PC-9 (cell line): ENCODE results near the gene UTP15. TPM values are rescaled to one million over a fixed set of nuclear protein-coding genes. Genes with fewer than 3 reads are reported as not detected.
A peak's percentile ranks its signal among the peaks of the same experiment; 100 is the strongest.

ENCODE experiments used
- BruUV-seq: library from RNA; stranded (reverse); fragments of 400-500 nt; replicated peaks from 2 replicates; lab custom pipeline; 2021; lab: Mats Ljungman, UMichigan
- CTCF ChIA-PET: fragments of 300-600 bp; sonication (Branson Sonifier 250); formaldehyde crosslinking; loops from one replicate; lab custom pipeline; 2022; ENCODE audit warnings: antibody characterized with exemption; lab: Charles Lee
- POLR2A ChIA-PET: fragments of 300-600 bp; sonication (Branson Sonifier 250); formaldehyde crosslinking; loops from one replicate; lab custom pipeline; 2022; ENCODE audit warnings: antibody characterized with exemption; ENCODE audit not compliant: unreplicated experiment; lab: Charles Lee
- DNase-seq, 2 experiments: peaks; one replicate each; pipeline versions ENCODE4 v3.0.0 to v3.0.0-alpha.2; 2015 to 2022; ENCODE audit warnings: mixed read lengths in 1 of 2
- H2AFZ ChIP-seq: fragments of 200-600 bp; sonication (generic); 2 replicates; pipeline ENCODE4 v1.8.1; 2017; ENCODE audit warnings: antibody characterized with exemption
- H3F3A ChIP-seq: fragments of 200-600 bp; sonication (generic); 2 replicates; pipeline ENCODE4 v1.8.1; 2017; ENCODE audit warnings: antibody characterized with exemption, mild to moderate bottlenecking, low read depth; ENCODE audit not compliant: insufficient read depth
- H3K27ac ChIP-seq: fragments of 200-600 bp; sonication (generic); 2 replicates; pipeline ENCODE4 v1.6.1; 2016; ENCODE audit warnings: mixed run types
- H3K27me3 ChIP-seq: fragments of 200-600 bp; sonication (generic); 2 replicates; pipeline ENCODE4 v1.6.1; 2016; ENCODE audit warnings: low read depth, mixed run types; ENCODE audit not compliant: insufficient read depth
- H3K36me3 ChIP-seq: fragments of 200-600 bp; sonication (generic); 2 replicates; pipeline ENCODE4 v1.6.1; 2016; ENCODE audit warnings: low read depth, mixed run types
- H3K4me1 ChIP-seq: fragments of 200-600 bp; sonication (generic); replicated peaks from 2 replicates; pipeline ENCODE4 v1.6.1; 2016; ENCODE audit warnings: mixed run types; ENCODE audit not compliant: insufficient read depth
- H3K4me2 ChIP-seq: fragments of 200-600 bp; sonication (generic); 2 replicates; pipeline ENCODE4 v1.6.1; 2017; ENCODE audit warnings: mixed run types
- H3K4me3 ChIP-seq: fragments of 200-600 bp; sonication (generic); 2 replicates; pipeline ENCODE4 v1.6.1; 2016; ENCODE audit warnings: mixed run types
- H3K79me2 ChIP-seq: fragments of 200-600 bp; sonication (generic); 2 replicates; pipeline ENCODE4 v1.6.1; 2017; ENCODE audit warnings: low read depth, mixed run types
- H3K9me2 ChIP-seq: fragments of 200-600 bp; sonication (generic); 2 replicates; pipeline ENCODE4 v1.8.1; 2017; ENCODE audit warnings: mild to moderate bottlenecking; ENCODE audit not compliant: insufficient read depth
- H3K9me3 ChIP-seq: fragments of 200-600 bp; sonication (generic); 2 replicates; pipeline ENCODE4 v1.8.1; 2016; ENCODE audit warnings: low read depth; ENCODE audit not compliant: insufficient read depth
- H4K20me1 ChIP-seq: fragments of 200-600 bp; sonication (generic); 2 replicates; pipeline ENCODE4 v1.8.1; 2017; ENCODE audit not compliant: insufficient read depth
- EZH2 ChIP-seq: fragments of 200-600 bp; sonication (generic); IDR thresholded peaks from 2 replicates; pipeline ENCODE4 v1.8.0; 2017; ENCODE audit warnings: antibody characterized with exemption, low read depth
- intact Hi-C: fragments of 100-400 bp; cut with micrococcal nuclease; formaldehyde crosslinking; loops from one replicate; pipeline ENCODE4 v1.10.0; 2022; ENCODE audit not compliant: unreplicated experiment
- total RNA-seq: library from RNA; stranded (reverse); gene quantifications from 2 replicates; pipeline ENCODE4 v1.2.3, GENCODE V29; 2021
- TF ChIP-seq, protein P1 (sequence below): fragments of 200-600 bp; sonication (generic); conservative IDR thresholded peaks from 2 replicates; pipeline ENCODE4 v1.6.1; 2017; ENCODE audit warnings: mixed run types, antibody characterized with exemption, mild to moderate bottlenecking, moderate library complexity

The UTP15 gene
- total RNA-seq, 1 experiment from 2014 or later: 19.4 TPM

DNA sequence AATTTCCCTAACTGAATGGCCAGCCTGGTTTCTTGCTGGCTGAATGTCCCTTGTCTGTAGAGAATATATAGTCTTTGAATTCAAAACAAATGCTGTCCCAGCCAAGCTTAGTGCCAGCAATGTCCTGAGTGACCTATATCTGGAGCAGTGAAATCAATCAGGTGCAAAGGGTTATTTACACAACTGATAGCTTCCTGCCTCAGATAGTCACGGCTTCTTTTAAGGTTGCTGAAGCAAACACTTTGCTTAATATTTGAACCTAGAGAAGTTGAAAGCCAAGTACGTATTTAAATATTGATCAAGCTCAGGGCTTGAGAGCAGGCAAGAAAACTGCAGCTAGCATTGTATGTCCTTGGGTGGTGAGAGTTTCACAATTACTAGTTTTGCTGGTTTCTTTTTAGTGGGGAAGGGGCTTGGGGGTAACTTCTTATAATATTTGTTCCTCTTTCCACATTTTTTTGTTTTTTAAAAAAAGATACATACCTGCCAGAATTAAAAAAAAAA is 58.4 kb downstream of the UTP15 start:
- Histone ChIP-seq H3K27me3 (no peaks in the 10 kb centered on the region), H3K36me3 (0 out of 2 replicates have a peak, but pooled peaks cover 3% of the 10 kb centered on the region), H3K27ac (no peak overlapping the region), H2AFZ (peak overlapping the region; percentile 19; the same call in 1 of the 2 replicates), H3K9me3 (no peaks in the 10 kb centered on the region), H3K79me2 (peaks cover 29% of the 10 kb centered on the region), H4K20me1 (no peaks in the 10 kb centered on the region), H3K9me2 (no peaks in the 10 kb centered on the region), H3F3A (peaks cover 4% of the 10 kb centered on the region; the same call in 1 of the 2 replicates), H3K4me2 (no peak overlapping the region; the same call in 1 of the 2 replicates), H3K4me1 (peaks cover 39% of the 10 kb centered on the region), H3K4me3 (no peak overlapping the region)
- TF ChIP-seq, protein P1, sequence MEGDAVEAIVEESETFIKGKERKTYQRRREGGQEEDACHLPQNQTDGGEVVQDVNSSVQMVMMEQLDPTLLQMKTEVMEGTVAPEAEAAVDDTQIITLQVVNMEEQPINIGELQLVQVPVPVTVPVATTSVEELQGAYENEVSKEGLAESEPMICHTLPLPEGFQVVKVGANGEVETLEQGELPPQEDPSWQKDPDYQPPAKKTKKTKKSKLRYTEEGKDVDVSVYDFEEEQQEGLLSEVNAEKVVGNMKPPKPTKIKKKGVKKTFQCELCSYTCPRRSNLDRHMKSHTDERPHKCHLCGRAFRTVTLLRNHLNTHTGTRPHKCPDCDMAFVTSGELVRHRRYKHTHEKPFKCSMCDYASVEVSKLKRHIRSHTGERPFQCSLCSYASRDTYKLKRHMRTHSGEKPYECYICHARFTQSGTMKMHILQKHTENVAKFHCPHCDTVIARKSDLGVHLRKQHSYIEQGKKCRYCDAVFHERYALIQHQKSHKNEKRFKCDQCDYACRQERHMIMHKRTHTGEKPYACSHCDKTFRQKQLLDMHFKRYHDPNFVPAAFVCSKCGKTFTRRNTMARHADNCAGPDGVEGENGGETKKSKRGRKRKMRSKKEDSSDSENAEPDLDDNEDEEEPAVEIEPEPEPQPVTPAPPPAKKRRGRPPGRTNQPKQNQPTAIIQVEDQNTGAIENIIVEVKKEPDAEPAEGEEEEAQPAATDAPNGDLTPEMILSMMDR: no peak
- no peak for TF ChIP-seq EZH2
- ChIA-PET POLR2A (no interaction called here), CTCF (no interaction called here)
- BruUV-seq: no TSS peak
- intact Hi-C loops: loop anchor here (10.0 kb wide), 1 partner anchor 141 kb away; no protein-coding TSS in a partner anchor
- DNase-seq: no peak

DNA sequence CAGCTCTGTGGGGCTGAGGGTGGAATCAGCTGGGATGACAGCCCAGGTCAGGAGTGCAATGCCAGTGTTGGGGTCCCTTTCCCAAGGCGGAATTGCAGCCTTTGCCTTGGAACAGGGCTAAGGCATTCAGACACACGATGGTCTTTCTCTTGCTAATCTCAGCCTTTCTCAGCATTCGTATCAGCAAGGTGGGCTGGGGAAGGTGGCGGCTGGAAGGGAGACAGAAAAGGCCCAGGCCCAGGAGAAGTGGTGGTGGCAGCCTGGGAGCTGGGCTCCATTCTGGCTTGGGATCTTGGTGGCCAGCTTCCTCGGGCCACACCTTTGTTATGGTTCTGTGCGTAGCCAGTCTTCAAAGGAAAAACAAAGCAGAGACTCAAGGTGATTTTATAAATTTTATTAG is 59.3 kb downstream of the UTP15 start:
- POLR2A ChIA-PET: interaction anchor here (0.6 to 1.0 kb wide), 2 partner anchors 64 to 69 kb away, joined by 7 to 15 read pairs; no protein-coding TSS in a partner anchor
- H2AFZ ChIP-seq: peak overlapping the region; percentile 86; the same call in 1 of the 2 replicates
- H3K9me2 ChIP-seq: no peaks in the 10 kb centered on the region
- no peaks in the 10 kb centered on the region for H4K20me1 ChIP-seq
- CTCF ChIA-PET: interaction anchor here (1.1 kb wide), 1 partner anchor 691 kb away, joined by 9 read pairs; no protein-coding TSS in a partner anchor
- H3K4me3 ChIP-seq: peak overlapping the region; percentile 99; the same call in 1 of the 2 replicates
- no peak for TF ChIP-seq EZH2
- TF ChIP-seq, protein P1: no peak
- peak overlapping the region; percentile 63 for H3K27ac ChIP-seq
- peaks cover 49% of the 10 kb centered on the region for H3K4me1 ChIP-seq
- 0 out of 2 replicates have a peak, but pooled peaks cover 5% of the 10 kb centered on the region for H3K36me3 ChIP-seq
- no TSS peak for BruUV-seq
- H3F3A ChIP-seq: peaks cover 4% of the 10 kb centered on the region; the same call in 1 of the 2 replicates
- no peaks in the 10 kb centered on the region for H3K9me3 ChIP-seq
- intact Hi-C loops: loop anchor here (5.0 to 10.0 kb wide), 2 partner anchors 67 to 140 kb away; no protein-coding TSS in a partner anchor
- peak overlapping the region; percentile 87 for H3K4me2 ChIP-seq
- peaks cover 39% of the 10 kb centered on the region for H3K79me2 ChIP-seq
- H3K27me3 ChIP-seq: no peaks in the 10 kb centered on the region
- DNase-seq: no peak

- Histone ChIP-seq H3K9me3 (no peaks in the 10 kb centered on the region), H3K4me2 (peak overlapping the region; percentile 87), H3F3A (peaks cover 4% of the 10 kb centered on the region; the same call in 1 of the 2 replicates), H2AFZ (peak overlapping the region; percentile 86), H3K4me1 (peaks cover 54% of the 10 kb centered on the region), H3K4me3 (peak overlapping the region; percentile 99; the same call in 1 of the 2 replicates), H3K9me2 (no peaks in the 10 kb centered on the region), H3K27ac (peak overlapping the region; percentile 63), H3K79me2 (peaks cover 44% of the 10 kb centered on the region), H3K27me3 (no peaks in the 10 kb centered on the region), H3K36me3 (0 out of 2 replicates have a peak, but pooled peaks cover 8% of the 10 kb centered on the region), H4K20me1 (no peaks in the 10 kb centered on the region)
- TF ChIP-seq, protein P1: no peak
- TF ChIP-seq EZH2: no peak
- DNase-seq: peak in 1 of 2 experiments; percentile 39
- TSS peak; percentile 88 for BruUV-seq
- POLR2A ChIA-PET: interaction anchor here (0.5 to 1.0 kb wide), 7 partner anchors 11 to 163 kb away, joined by 3 to 22 read pairs (median 7); no protein-coding TSS in a partner anchor
- CTCF ChIA-PET: interaction anchor here (0.6 to 1.1 kb wide), 2 partner anchors 12 to 690 kb away, joined by 9 read pairs; no protein-coding TSS in a partner anchor
- intact Hi-C loops: loop anchor here (5.0 to 10.0 kb wide), 2 partner anchors 67 to 139 kb away; no protein-coding TSS in a partner anchor
These were observed 59.9 kb downstream of the UTP15 start for GRCh38 chr5:73625372-73625943.
